Measurements from ENCODE around the gene CRIP3.

CRIP3 gene

GRCh38 chr6:43295456-43295855 is 13.2 kb downstream of the CRIP3 start:
- no peaks in the 10 kb centered on the region for H3K9me3 ChIP-seq (ENCODE audit: low read length)
- H3K79me2 ChIP-seq (ENCODE audit: insufficient read depth, low read length): no peaks in the 10 kb centered on the region
- H3K4me2 ChIP-seq (ENCODE audit: low read length): no peak overlapping the region
- no peaks in the 10 kb centered on the region for H4K20me1 ChIP-seq (ENCODE audit: insufficient read depth, low read length)
- no peaks in the 10 kb centered on the region for H3F3A ChIP-seq (ENCODE audit: insufficient read depth, low read length)
- no peaks in the 10 kb centered on the region for H3K36me3 ChIP-seq (ENCODE audit: insufficient read depth, low read length)
- H2AFZ ChIP-seq (ENCODE audit: low read length): no peak overlapping the region
- H3K9ac ChIP-seq (ENCODE audit: low read length): no peak overlapping the region
- H3K27ac ChIP-seq (ENCODE audit: low read depth, low read length, poor library complexity, severe bottlenecking): no peak overlapping the region
- no peaks in the 10 kb centered on the region for H3K4me1 ChIP-seq (ENCODE audit: insufficient read depth, low read length, severe bottlenecking)
- H3K4me3 ChIP-seq (ENCODE audit: low read depth, low read length, poor library complexity, severe bottlenecking): no peak overlapping the region
- no peaks in the 10 kb centered on the region for H3K9me2 ChIP-seq (ENCODE audit: low read depth, low read length)
- H3K27me3 ChIP-seq (ENCODE audit: insufficient read depth, low read length): 0 out of 2 replicates have a peak, but pooled peaks cover 5% of the 10 kb centered on the region
- TF ChIP-seq CTCF (IDR thresholded peaks at IDR 0.05; ENCODE audit: low read length) (no peak), EZH2 (IDR thresholded peaks at IDR 0.05; ENCODE audit: borderline replicate concordance, low read length) (no peak)

GRCh38 chr6:43294536-43294935 is 14.1 kb downstream of the CRIP3 start:
- no peak overlapping the region for H3K4me2 ChIP-seq (ENCODE audit: low read length)
- TF ChIP-seq CTCF (IDR thresholded peaks at IDR 0.05; ENCODE audit: low read length) (no peak), EZH2 (IDR thresholded peaks at IDR 0.05; ENCODE audit: borderline replicate concordance, low read length) (no peak)

DNA sequence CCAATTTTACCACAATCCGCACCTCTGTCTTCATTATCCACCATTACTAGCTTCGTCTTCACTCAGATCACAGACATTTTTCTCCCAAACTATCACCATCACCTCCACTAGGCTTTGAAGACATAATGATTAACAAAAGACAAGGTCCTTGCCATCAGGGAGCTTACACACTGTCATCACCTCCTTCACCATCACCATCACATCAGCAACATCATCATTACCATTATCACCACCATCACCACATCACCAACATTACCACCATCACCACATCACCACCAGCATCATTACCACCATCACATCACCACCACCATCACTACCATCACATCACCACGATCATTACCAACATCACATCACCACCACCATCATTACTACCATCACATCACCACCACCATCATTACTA is 14.9 kb downstream of the CRIP3 start:
- no peak for TF ChIP-seq EZH2 (IDR thresholded peaks at IDR 0.05; ENCODE audit: borderline replicate concordance, low read length)

More at GRCh38 chr6:43294536-43294935, 14.1 kb downstream of the CRIP3 start:
- H3K79me2 ChIP-seq (ENCODE audit: insufficient read depth, low read length): no peaks in the 10 kb centered on the region
- no peak overlapping the region for H3K9ac ChIP-seq (ENCODE audit: low read length)
- no peak overlapping the region for H3K27ac ChIP-seq (ENCODE audit: low read depth, low read length, poor library complexity, severe bottlenecking)
- no peaks in the 10 kb centered on the region for H4K20me1 ChIP-seq (ENCODE audit: insufficient read depth, low read length)
- no peak overlapping the region for H2AFZ ChIP-seq (ENCODE audit: low read length)
- no peaks in the 10 kb centered on the region for H3F3A ChIP-seq (ENCODE audit: insufficient read depth, low read length)
- no peak overlapping the region for H3K4me3 ChIP-seq (ENCODE audit: low read depth, low read length, poor library complexity, severe bottlenecking)
- H3K27me3 ChIP-seq (ENCODE audit: insufficient read depth, low read length): no peaks in the 10 kb centered on the region
- no peaks in the 10 kb centered on the region for H3K4me1 ChIP-seq (ENCODE audit: insufficient read depth, low read length, severe bottlenecking)
- no peaks in the 10 kb centered on the region for H3K36me3 ChIP-seq (ENCODE audit: insufficient read depth, low read length)
- H3K9me2 ChIP-seq (ENCODE audit: low read depth, low read length): no peaks in the 10 kb centered on the region
- no peaks in the 10 kb centered on the region for H3K9me3 ChIP-seq (ENCODE audit: low read length)

GRCh38 chr6:43292763-43293318 is 15.8 kb downstream of the CRIP3 start:
- Histone ChIP-seq H2AFZ (ENCODE audit: low read length) (no peak overlapping the region), H3K9ac (ENCODE audit: low read length) (no peak overlapping the region), H3K9me3 (ENCODE audit: low read length) (no peaks in the 10 kb centered on the region), H4K20me1 (ENCODE audit: insufficient read depth, low read length) (no peaks in the 10 kb centered on the region), H3K4me2 (ENCODE audit: low read length) (no peak overlapping the region), H3K36me3 (ENCODE audit: insufficient read depth, low read length) (no peaks in the 10 kb centered on the region), H3K27me3 (ENCODE audit: insufficient read depth, low read length) (no peaks in the 10 kb centered on the region), H3K4me3 (ENCODE audit: low read depth, low read length, poor library complexity, severe bottlenecking) (no peak overlapping the region), H3K27ac (ENCODE audit: low read depth, low read length, poor library complexity, severe bottlenecking) (no peak overlapping the region), H3F3A (ENCODE audit: insufficient read depth, low read length) (no peaks in the 10 kb centered on the region), H3K79me2 (ENCODE audit: insufficient read depth, low read length) (no peaks in the 10 kb centered on the region), H3K9me2 (ENCODE audit: low read depth, low read length) (no peaks in the 10 kb centered on the region), H3K4me1 (ENCODE audit: insufficient read depth, low read length, severe bottlenecking) (no peaks in the 10 kb centered on the region)
- TF ChIP-seq EZH2 (IDR thresholded peaks at IDR 0.05; ENCODE audit: borderline replicate concordance, low read length) (no peak), CTCF (IDR thresholded peaks at IDR 0.05; ENCODE audit: low read length) (no peak)

More for the DNA sequence above, 14.9 kb downstream of the CRIP3 start:
- no peaks in the 10 kb centered on the region for H3K9me2 ChIP-seq (ENCODE audit: low read depth, low read length)
- no peak overlapping the region for H3K27ac ChIP-seq (ENCODE audit: low read depth, low read length, poor library complexity, severe bottlenecking)
- no peaks in the 10 kb centered on the region for H3K9me3 ChIP-seq (ENCODE audit: low read length)
- no peaks in the 10 kb centered on the region for H4K20me1 ChIP-seq (ENCODE audit: insufficient read depth, low read length)
- H3K36me3 ChIP-seq (ENCODE audit: insufficient read depth, low read length): no peaks in the 10 kb centered on the region
- H3K4me2 ChIP-seq (ENCODE audit: low read length): no peak overlapping the region
- no peaks in the 10 kb centered on the region for H3F3A ChIP-seq (ENCODE audit: insufficient read depth, low read length)
- H3K4me3 ChIP-seq (ENCODE audit: low read depth, low read length, poor library complexity, severe bottlenecking): no peak overlapping the region
- no peaks in the 10 kb centered on the region for H3K79me2 ChIP-seq (ENCODE audit: insufficient read depth, low read length)
- no peak overlapping the region for H2AFZ ChIP-seq (ENCODE audit: low read length)
- H3K27me3 ChIP-seq (ENCODE audit: insufficient read depth, low read length): no peaks in the 10 kb centered on the region
- H3K4me1 ChIP-seq (ENCODE audit: insufficient read depth, low read length, severe bottlenecking): no peaks in the 10 kb centered on the region
- H3K9ac ChIP-seq (ENCODE audit: low read length): no peak overlapping the region

Data from OCI-LY1 (cell line).